HepG2 (cell line): ENCODE results near the gene DDX4. TPM values are rescaled to one million over a fixed set of nuclear protein-coding genes. Genes with fewer than 3 reads are reported as not detected.

Experiments
- ATAC-seq: fragments of 200-7000 bp; cut with Tn5 transposase; 3 replicates; pipeline ENCODE4 v1.9.1; 2020; ENCODE audit warnings: mild to moderate bottlenecking, moderate library complexity
- BruUV-seq: library from RNA; stranded (reverse); fragments of 400-500 nt; replicated peaks from 2 replicates; lab custom pipeline; 2021; lab: Mats Ljungman, UMichigan
- CTCF ChIA-PET: fragments of 300-600 bp; formaldehyde crosslinking; extraction: SDS; loops from one replicate; lab custom pipeline; 2021; ENCODE audit warnings: low total read pairs, inconsistent platforms, low intra/inter-chr PET ratio; lab: Yijun Ruan, JAX
- POLR2A ChIA-PET: fragments of 350-600 bp; sonication (Branson Sonifier 250); formaldehyde crosslinking; loops from one replicate; lab custom pipeline; 2020; ENCODE audit warnings: antibody characterized with exemption, inconsistent platforms; lab: Yijun Ruan, JAX
- DNase-seq: peaks from one replicate; pipeline ENCODE4 v3.0.0-alpha.2; 2015; ENCODE audit warnings: low spot score
- FAIRE-seq: peaks from 3 replicates; lab custom pipeline; 2011; peaks lifted over from hg19 to GRCh38; lab: Jason Lieb, UNC
- H2AFZ ChIP-seq: one replicate; pipeline ENCODE4 v1.6.1; 2011; ENCODE audit warnings: low read length, inconsistent platforms
- H3K27ac ChIP-seq: fragments of 300-600 bp; 3 replicates; pipeline ENCODE4 v1.8.0; 2011; ENCODE audit warnings: mixed run types, mild to moderate bottlenecking, mixed read lengths, low read length, inconsistent platforms; ENCODE audit not compliant: insufficient read depth; ENCODE audit errors: extremely low read length
- H3K27me3 ChIP-seq, 2 experiments: fragments of 200-600 bp in 1 of 2; 2 replicates in 1 of 2; 3 replicates in 1 of 2; pipeline versions ENCODE4 v1.6.0 to v1.8.0; 2011; ENCODE audit warnings: low read length in 2 of 2, mild to moderate bottlenecking in 2 of 2, moderate library complexity in 2 of 2, inconsistent platforms in 1 of 2; ENCODE audit not compliant: insufficient read depth in 2 of 2, control insufficient read depth in 1 of 2
- H3K36me3 ChIP-seq, 2 experiments: fragments of 200-600 bp in 1 of 2; replicated peaks in 1 of 2; 2 replicates in 1 of 2; 3 replicates in 1 of 2; pipeline versions ENCODE4 v1.5.1 to v1.8.0; 2011; ENCODE audit warnings: low read length in 2 of 2, inconsistent platforms in 1 of 2; ENCODE audit not compliant: insufficient read depth in 2 of 2, control insufficient read depth in 1 of 2
- H3K4me1 ChIP-seq: 2 replicates; pipeline ENCODE4 v1.5.1; 2012; ENCODE audit warnings: low read length, inconsistent platforms; ENCODE audit not compliant: insufficient read depth
- H3K4me2 ChIP-seq: 2 replicates; pipeline ENCODE4 v1.6.0; 2011; ENCODE audit warnings: low read depth, low read length, inconsistent platforms
- H3K4me3 ChIP-seq, 3 experiments: fragments of 200-600 bp in 1 of 3; sonication (generic), shearing (Covaris generic) in 1 of 3; replicated peaks in 1 of 3; 2 replicates each; pipeline ENCODE4 v1.5.1; 2011 to 2016; ENCODE audit warnings: low read length in 3 of 3, inconsistent platforms in 2 of 3, low read depth in 2 of 3, mild to moderate bottlenecking in 2 of 3, control low read depth in 1 of 3, mixed read lengths in 1 of 3; ENCODE audit not compliant: insufficient read depth in 1 of 3
- H3K79me2 ChIP-seq: one replicate; pipeline ENCODE4 v1.6.1; 2011; ENCODE audit warnings: low read length, inconsistent platforms; ENCODE audit not compliant: insufficient read depth
- H3K9ac ChIP-seq: 2 replicates; pipeline ENCODE4 v1.6.0; 2011; ENCODE audit warnings: mild to moderate bottlenecking, low read depth, low read length, inconsistent platforms; ENCODE audit not compliant: insufficient read depth
- H3K9me3 ChIP-seq: 2 replicates; pipeline ENCODE4 v1.5.1; 2012; ENCODE audit warnings: mild to moderate bottlenecking, low read length
- H4K20me1 ChIP-seq: 2 replicates; pipeline ENCODE4 v1.6.0; 2011; ENCODE audit warnings: inconsistent platforms, mild to moderate bottlenecking, low read length, moderate library complexity; ENCODE audit not compliant: insufficient read depth
- CHD2 ChIP-seq: IDR thresholded peaks from 2 replicates; pipeline ENCODE4 v1.6.1; 2011; ENCODE audit warnings: low read depth, low read length, improper control_type of control experiment
- HNRNPH1 ChIP-seq: fragments of 200-400 bp; formaldehyde crosslinking; optimal IDR thresholded peaks from 2 replicates; pipeline ENCODE3; 2017; ENCODE audit warnings: mild to moderate bottlenecking, low read depth, low read length
- KAT7 ChIP-seq: IDR thresholded peaks from 2 replicates; pipeline ENCODE4 v1.6.1; 2018; ENCODE audit warnings: borderline replicate concordance, missing compliant biosample characterization
- MLXIP ChIP-seq: sonication (generic); formaldehyde crosslinking; IDR thresholded peaks from 2 replicates; pipeline ENCODE4 v1.9.0; 2021; ENCODE audit warnings: missing genetic modification reagents, borderline replicate concordance
- PITX1 ChIP-seq: sonication (generic); formaldehyde crosslinking; IDR thresholded peaks from 2 replicates; pipeline ENCODE4 v1.5.1; 2020; ENCODE audit warnings: mild to moderate bottlenecking, missing genetic modification reagents
- POLR2AphosphoS5 ChIP-seq: IDR thresholded peaks from 2 replicates; pipeline ENCODE4 v1.6.1; 2012; ENCODE audit warnings: low read depth, low read length
- TFDP2 ChIP-seq: sonication (generic); formaldehyde crosslinking; IDR thresholded peaks from 2 replicates; pipeline ENCODE4 v1.4.0; 2020; ENCODE audit warnings: missing genetic modification reagents
- ZBTB43 ChIP-seq: sonication (generic); formaldehyde crosslinking; conservative IDR thresholded peaks from 2 replicates; pipeline ENCODE4 v1.4.0; 2020; ENCODE audit warnings: missing genetic modification reagents
- ZC3H13 ChIP-seq: sonication (generic); formaldehyde crosslinking; IDR thresholded peaks from 2 replicates; pipeline ENCODE4 v1.8.1; 2023; ENCODE audit warnings: mild to moderate bottlenecking, missing genetic modification reagents, moderate library complexity
- ZNF30 ChIP-seq: sonication (generic); formaldehyde crosslinking; IDR thresholded peaks from 2 replicates; pipeline ENCODE4 v1.5.0; 2020; ENCODE audit warnings: mild to moderate bottlenecking, missing genetic modification reagents
- ZNF777 ChIP-seq: sonication (generic); formaldehyde crosslinking; IDR thresholded peaks from 2 replicates; pipeline ENCODE4 v1.4.0; 2020; ENCODE audit warnings: missing genetic modification reagents
- ZNF879 ChIP-seq: sonication (generic); formaldehyde crosslinking; IDR thresholded peaks from 2 replicates; pipeline ENCODE4 v1.8.1; 2023; ENCODE audit warnings: missing genetic modification reagents
- WGBS: methylation state at CpG from one replicate; pipeline ENCODE4 v1.1.6; 2017; ENCODE audit warnings: low lambda C conversion rate; 5-methylcytosine and 5-hydroxymethylcytosine counted together
- in situ Hi-C: cut with HindIII; loops from 2 replicates; pipeline ENCODE4 v1.10.0; 2017; ENCODE audit warnings: low pct_unique_long_range_greater_than_20kb; ENCODE audit not compliant: extremely low pct_ligation_motif_present
- intact Hi-C: fragments of 100-400 bp; cut with micrococcal nuclease; formaldehyde crosslinking; loops from one replicate; pipeline ENCODE4 v1.10.0; 2022; ENCODE audit not compliant: unreplicated experiment
- polyA plus RNA-seq, 8 experiments: library from polyadenylated mRNA; depleted of rRNA in 3 of 8; stranded (reverse) in 7 of 8; unstranded in 1 of 8; fragments of >200 nt; fragmentation: Illumina TruSeq in 4 of 8; extraction: Trizol in 4 of 8; gene quantifications; 2 replicates each; pipeline versions ENCODE4 v1.2.1 to v1.2.3, GENCODE V29; 2011 to 2016; ENCODE audit warnings: low read depth in 4 of 8, missing spikeins in 1 of 8, mixed read lengths in 1 of 8; ENCODE audit not compliant: insufficient read depth in 1 of 8
- total RNA-seq, 5 experiments: library from RNA; depleted of rRNA; stranded (reverse); fragments of >200 nt; fragmentation: Illumina TruSeq; extraction: Trizol; gene quantifications; 2 replicates each; pipeline ENCODE4 v1.2.3, GENCODE V29; 2016; ENCODE audit warnings: low read depth in 1 of 5
- TF ChIP-seq, protein P1 (sequence below): IDR thresholded peaks from 2 replicates; pipeline ENCODE4 v1.6.1; 2016; ENCODE audit warnings: missing biosample characterization, missing genetic modification reagents, low read depth
- TF ChIP-seq, protein P2 (sequence below): sonication (generic); formaldehyde crosslinking; IDR thresholded peaks from 2 replicates; pipeline ENCODE4 v1.8.0; 2022; ENCODE audit warnings: mild to moderate bottlenecking, missing genetic modification reagents; ENCODE audit not compliant: insufficient replicate concordance
- TF ChIP-seq, protein P3 (sequence below): fragments of 450-650 bp; IDR thresholded peaks from 2 replicates; pipeline ENCODE4 v1.6.1; 2016

DDX4 gene
- total and polyA plus RNA-seq, 2 of the 13 experiments (the other 11 are each of a cell fraction or from before 2014, with no cell fraction given), result 0.05 TPM; not detected in 1

GRCh38 chr5:55768279-55768678 is 30.4 kb downstream of the DDX4 start:
- FAIRE-seq (no peak), DNase-seq (no peak), ATAC-seq (no peak)
- ChIA-PET POLR2A (no interaction called here), CTCF (no interaction called here)
- Histone ChIP-seq H3K27me3 (peaks cover 0 to 1% of the 10 kb centered on the region in 2 experiments; a peak in 1 of 5 replicates), H3K9me3 (no peaks in the 10 kb centered on the region), H3K79me2 (no peaks in the 10 kb centered on the region), H3K4me1 (peaks cover 16% of the 10 kb centered on the region), H2AFZ (no peak overlapping the region), H3K9ac (no peak overlapping the region), H3K27ac (no peak overlapping the region), H4K20me1 (no peaks in the 10 kb centered on the region), H3K4me3 (no peak overlapping the region), H3K4me2 (no peak overlapping the region), H3K36me3 (no peaks in the 10 kb centered on the region)
- WGBS, result 68% methylated on average over 2 of the region's 2 CpGs
- in situ Hi-C loops, result no loop called here
- intact Hi-C loops, result no loop called here
- no TSS peak for BruUV-seq
- TF ChIP-seq, protein P1, sequence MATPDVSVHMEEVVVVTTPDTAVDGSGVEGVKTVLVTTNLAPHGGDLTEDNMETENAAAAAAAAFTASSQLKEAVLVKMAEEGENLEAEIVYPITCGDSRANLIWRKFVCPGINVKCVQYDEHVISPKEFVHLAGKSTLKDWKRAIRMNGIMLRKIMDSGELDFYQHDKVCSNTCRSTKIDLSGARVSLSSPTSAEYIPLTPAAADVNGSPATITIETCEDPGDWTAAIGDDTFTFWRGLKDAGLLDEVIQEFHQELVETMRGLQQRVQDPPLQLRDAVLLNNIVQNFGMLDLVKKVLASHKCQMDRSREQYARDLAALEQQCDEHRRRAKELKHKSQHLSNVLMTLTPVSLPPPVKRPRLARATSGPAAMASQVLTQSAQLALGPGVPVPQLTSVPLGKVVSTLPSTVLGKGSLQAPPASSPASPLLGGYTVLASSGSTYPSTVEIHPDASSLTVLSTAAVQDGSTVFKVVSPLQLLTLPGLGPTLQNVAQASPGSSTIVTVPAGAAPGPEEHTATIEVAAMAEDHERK (CRISPR knock-in tag), result no peak
- TF ChIP-seq PITX1 (CRISPR knock-in tag) (no peak), ZNF879 (CRISPR knock-in tag) (no peak), ZC3H13 (CRISPR knock-in tag) (no peak), KAT7 (CRISPR knock-in tag) (no peak), HNRNPH1 (no peak), ZNF777 (CRISPR knock-in tag) (no peak), CHD2 (no peak), POLR2AphosphoS5 (no peak), ZBTB43 (no peak), MLXIP (no peak), ZNF30 (CRISPR knock-in tag) (no peak), TFDP2 (no peak)
- TF ChIP-seq, protein P2, sequence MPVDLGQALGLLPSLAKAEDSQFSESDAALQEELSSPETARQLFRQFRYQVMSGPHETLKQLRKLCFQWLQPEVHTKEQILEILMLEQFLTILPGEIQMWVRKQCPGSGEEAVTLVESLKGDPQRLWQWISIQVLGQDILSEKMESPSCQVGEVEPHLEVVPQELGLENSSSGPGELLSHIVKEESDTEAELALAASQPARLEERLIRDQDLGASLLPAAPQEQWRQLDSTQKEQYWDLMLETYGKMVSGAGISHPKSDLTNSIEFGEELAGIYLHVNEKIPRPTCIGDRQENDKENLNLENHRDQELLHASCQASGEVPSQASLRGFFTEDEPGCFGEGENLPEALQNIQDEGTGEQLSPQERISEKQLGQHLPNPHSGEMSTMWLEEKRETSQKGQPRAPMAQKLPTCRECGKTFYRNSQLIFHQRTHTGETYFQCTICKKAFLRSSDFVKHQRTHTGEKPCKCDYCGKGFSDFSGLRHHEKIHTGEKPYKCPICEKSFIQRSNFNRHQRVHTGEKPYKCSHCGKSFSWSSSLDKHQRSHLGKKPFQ (CRISPR knock-in tag), result no peak
- TF ChIP-seq, protein P3, sequence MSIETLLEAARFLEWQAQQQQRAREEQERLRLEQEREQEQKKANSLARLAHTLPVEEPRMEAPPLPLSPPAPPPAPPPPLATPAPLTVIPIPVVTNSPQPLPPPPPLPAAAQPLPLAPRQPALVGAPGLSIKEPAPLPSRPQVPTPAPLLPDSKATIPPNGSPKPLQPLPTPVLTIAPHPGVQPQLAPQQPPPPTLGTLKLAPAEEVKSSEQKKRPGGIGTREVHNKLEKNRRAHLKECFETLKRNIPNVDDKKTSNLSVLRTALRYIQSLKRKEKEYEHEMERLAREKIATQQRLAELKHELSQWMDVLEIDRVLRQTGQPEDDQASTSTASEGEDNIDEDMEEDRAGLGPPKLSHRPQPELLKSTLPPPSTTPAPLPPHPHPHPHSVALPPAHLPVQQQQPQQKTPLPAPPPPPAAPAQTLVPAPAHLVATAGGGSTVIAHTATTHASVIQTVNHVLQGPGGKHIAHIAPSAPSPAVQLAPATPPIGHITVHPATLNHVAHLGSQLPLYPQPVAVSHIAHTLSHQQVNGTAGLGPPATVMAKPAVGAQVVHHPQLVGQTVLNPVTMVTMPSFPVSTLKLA, result no peak
